Ramos (cell line): ENCODE data around the gene TIMP1.

Experiments
- in situ Hi-C: fragments of 300-500 bp; cut with MboI; formaldehyde crosslinking; loops from one replicate; pipeline ENCODE4 v1.14.3; 2022; ENCODE audit warnings: low sequenced_read_pairs; ENCODE audit not compliant: unreplicated experiment

TIMP1 gene

GRCh38 chrX:47572773-47573340, 9.4 kb upstream of the TIMP1 start:
- in situ Hi-C loops, result no loop called here

- in situ Hi-C loops, result no loop called here
Measured at GRCh38 chrX:47573341-47574075, 8.7 kb upstream of the TIMP1 start.

- in situ Hi-C loops, result no loop called here
Measured at GRCh38 chrX:47574076-47574546, 8.1 kb upstream of the TIMP1 start.

- in situ Hi-C loops, result no loop called here
Measured at GRCh38 chrX:47574547-47575301, 7.5 kb upstream of the TIMP1 start.

- in situ Hi-C loops, result no loop called here
Measured at GRCh38 chrX:47576021-47576898, 6.0 kb upstream of the TIMP1 start.

- in situ Hi-C loops, result no loop called here
Measured at GRCh38 chrX:47577424-47577823, 4.8 kb upstream of the TIMP1 start.

GRCh38 chrX:47577901-47578300, 4.3 kb upstream of the TIMP1 start:
- in situ Hi-C loops, result no loop called here

- in situ Hi-C loops, result no loop called here
Measured at GRCh38 chrX:47578692-47579091, 3.5 kb upstream of the TIMP1 start.

- in situ Hi-C loops, result no loop called here
Measured at GRCh38 chrX:47579537-47579936, 2.7 kb upstream of the TIMP1 start.

- in situ Hi-C loops, result no loop called here
Measured at GRCh38 chrX:47583240-47583861, 1.1 kb downstream of the TIMP1 start.

GRCh38 chrX:47584714-47585113, 2.5 kb downstream of the TIMP1 start:
- in situ Hi-C loops, result no loop called here

GRCh38 chrX:47585273-47585672, 3.0 kb downstream of the TIMP1 start:
- in situ Hi-C loops, result no loop called here

- in situ Hi-C loops, result no loop called here
Measured at GRCh38 chrX:47586043-47586787, 4.0 kb downstream of the TIMP1 start.

GRCh38 chrX:47587091-47587891, 5.1 kb downstream of the TIMP1 start:
- in situ Hi-C loops, result no loop called here

- in situ Hi-C loops, result no loop called here
Measured at GRCh38 chrX:47587906-47588735, 5.9 kb downstream of the TIMP1 start.

GRCh38 chrX:47590984-47591383, 8.7 kb downstream of the TIMP1 start:
- in situ Hi-C loops, result no loop called here

GRCh38 chrX:47593522-47593921, 11.3 kb downstream of the TIMP1 start:
- in situ Hi-C loops, result no loop called here
